SK-N-SH treated with all-trans-retinoic acid at 6 μM for 48 hours (cell line): ENCODE data around the gene TSSK2.

Source experiments
- ATAC-seq: fragments of 200-7000 bp; cut with Tn5 transposase; 3 replicates; pipeline ENCODE4 v1.9.1; 2020; ENCODE audit warnings: mild to moderate bottlenecking, moderate library complexity
- ARNTL ChIP-seq: fragments of 450-650 bp; formaldehyde crosslinking; IDR thresholded peaks from 2 replicates; pipeline ENCODE4 v1.5.0; 2020; ENCODE audit warnings: low read depth, mild to moderate bottlenecking, moderate library complexity, borderline replicate concordance
- BACH2 ChIP-seq: fragments of 250-450 bp; sonication (Bioruptor Pico); IDR thresholded peaks from 2 replicates; pipeline ENCODE4 v1.9.0; 2021; ENCODE audit warnings: mild to moderate bottlenecking, borderline replicate concordance
- CREB5 ChIP-seq: fragments of 250-450 bp; sonication (Bioruptor Pico); IDR thresholded peaks from 2 replicates; pipeline ENCODE4 v1.5.1; 2020; ENCODE audit warnings: low read depth, mild to moderate bottlenecking, moderate library complexity
- CSDC2 ChIP-seq: fragments of 250-450 bp; sonication (Bioruptor Pico); IDR thresholded peaks from 2 replicates; pipeline ENCODE4 v1.5.0; 2020; ENCODE audit warnings: mild to moderate bottlenecking, moderate library complexity
- CSRNP3 ChIP-seq: fragments of 250-450 bp; sonication (Bioruptor Pico); IDR thresholded peaks from 2 replicates; pipeline ENCODE4 v1.5.1; 2021; ENCODE audit warnings: mild to moderate bottlenecking, moderate library complexity
- ESRRG ChIP-seq: fragments of 250-450 bp; sonication (Bioruptor Pico); IDR thresholded peaks from 2 replicates; pipeline ENCODE4 v1.6.1; 2021; ENCODE audit warnings: mild to moderate bottlenecking
- GLIS3 ChIP-seq: fragments of 250-450 bp; sonication (Bioruptor Pico); IDR thresholded peaks from 2 replicates; pipeline ENCODE4 v1.5.0; 2020; ENCODE audit warnings: mild to moderate bottlenecking, moderate library complexity
- ISL1 ChIP-seq: fragments of 250-450 bp; sonication (Bioruptor Pico); IDR thresholded peaks from 2 replicates; pipeline ENCODE4 v2.1.2; 2022; ENCODE audit warnings: mild to moderate bottlenecking, moderate library complexity
- OSR1 ChIP-seq: fragments of 250-450 bp; sonication (Bioruptor Pico); IDR thresholded peaks from 2 replicates; pipeline ENCODE4 v1.8.0; 2022; ENCODE audit warnings: moderate library complexity, mild to moderate bottlenecking, inconsistent platforms
- PATZ1 ChIP-seq: fragments of 250-450 bp; sonication (Bioruptor Pico); IDR thresholded peaks from 2 replicates; pipeline ENCODE4 v1.8.0; 2020; ENCODE audit warnings: mild to moderate bottlenecking, moderate library complexity, borderline replicate concordance
- POU6F1 ChIP-seq: fragments of 250-450 bp; sonication (Bioruptor Pico); IDR thresholded peaks from 2 replicates; pipeline ENCODE4 v1.8.0; 2021; ENCODE audit warnings: low read depth, mild to moderate bottlenecking, moderate library complexity, borderline replicate concordance
- PPARA ChIP-seq: fragments of 250-450 bp; sonication (Bioruptor Pico); IDR thresholded peaks from 2 replicates; pipeline ENCODE4 v1.5.0; 2020; ENCODE audit warnings: mild to moderate bottlenecking, borderline replicate concordance
- RARB ChIP-seq: fragments of 250-450 bp; sonication (Bioruptor Pico); IDR thresholded peaks from 2 replicates; pipeline ENCODE4 v1.8.0; 2021; ENCODE audit warnings: mild to moderate bottlenecking, moderate library complexity
- SNAI2 ChIP-seq: fragments of 250-450 bp; sonication (Bioruptor Pico); IDR thresholded peaks from 2 replicates; pipeline ENCODE4 v1.5.0; 2020; ENCODE audit warnings: mild to moderate bottlenecking, moderate library complexity
- TCF4 ChIP-seq: fragments of 250-450 bp; sonication (Bioruptor Pico); IDR thresholded peaks from 2 replicates; pipeline ENCODE4 v1.8.0; 2021; ENCODE audit warnings: mild to moderate bottlenecking, moderate library complexity, borderline replicate concordance
- TSHZ2 ChIP-seq: fragments of 250-450 bp; sonication (Bioruptor Pico); IDR thresholded peaks from 2 replicates; pipeline ENCODE4 v1.5.0; 2020; ENCODE audit warnings: mild to moderate bottlenecking, moderate library complexity
- ZC3H10 ChIP-seq: fragments of 250-450 bp; sonication (Bioruptor Pico); IDR thresholded peaks from 2 replicates; pipeline ENCODE4 v1.5.1; 2021; ENCODE audit warnings: mild to moderate bottlenecking, moderate library complexity
- ZFP3 ChIP-seq: fragments of 250-450 bp; sonication (Bioruptor Pico); IDR thresholded peaks from 2 replicates; pipeline ENCODE4 v1.5.0; 2020; ENCODE audit warnings: mild to moderate bottlenecking, moderate library complexity
- ZFP30 ChIP-seq: fragments of 450-650 bp; formaldehyde crosslinking; IDR thresholded peaks from 2 replicates; pipeline ENCODE4 v1.5.0; 2022; ENCODE audit warnings: mild to moderate bottlenecking, moderate library complexity
- ZNF70 ChIP-seq: fragments of 450-650 bp; formaldehyde crosslinking; IDR thresholded peaks from 2 replicates; pipeline ENCODE4 v1.5.0; 2020; ENCODE audit warnings: mild to moderate bottlenecking, moderate library complexity
- ZNF8 ChIP-seq: fragments of 450-650 bp; formaldehyde crosslinking; IDR thresholded peaks from 2 replicates; pipeline ENCODE4 v1.5.0; 2020; ENCODE audit warnings: mild to moderate bottlenecking, moderate library complexity

The TSSK2 gene

GRCh38 chr22:19143212-19143611 lies 12.1 kb downstream of the TSSK2 start (continued):
- TF ChIP-seq SNAI2 (no peak), ESRRG (CRISPR knock-in tag) (no peak), PATZ1 (no peak), ARNTL (CRISPR knock-in tag) (no peak), ZNF70 (CRISPR knock-in tag) (no peak), OSR1 (CRISPR knock-in tag) (no peak), ZNF8 (CRISPR knock-in tag) (no peak), BACH2 (CRISPR knock-in tag) (no peak)
- TF ChIP-seq, all 23 proteins: peak for 0

GRCh38 chr22:19143967-19144400 lies 12.9 kb downstream of the TSSK2 start:
- TF ChIP-seq TCF4 (CRISPR knock-in tag) (no peak), RARB (no peak), ZNF8 (CRISPR knock-in tag) (no peak), ZNF70 (CRISPR knock-in tag) (no peak), TSHZ2 (CRISPR knock-in tag) (no peak), ZC3H10 (CRISPR knock-in tag) (no peak), OSR1 (CRISPR knock-in tag) (no peak), GLIS3 (CRISPR knock-in tag) (no peak), ARNTL (CRISPR knock-in tag) (no peak), CREB5 (CRISPR knock-in tag) (no peak), CSRNP3 (CRISPR knock-in tag) (no peak), ZFP3 (CRISPR knock-in tag) (no peak), PPARA (CRISPR knock-in tag) (no peak), BACH2 (CRISPR knock-in tag) (no peak), PATZ1 (no peak), SNAI2 (no peak), CSDC2 (CRISPR knock-in tag) (no peak)
- peak; percentile 24; the same call in 2 of the 3 replicates for ATAC-seq

- no peak for TF ChIP-seq CSRNP3 (CRISPR knock-in tag)
- no peak for TF ChIP-seq ZFP30 (CRISPR knock-in tag)
- TF ChIP-seq POU6F1 (CRISPR knock-in tag), result no peak
- no peak for TF ChIP-seq BACH2 (CRISPR knock-in tag)
- TF ChIP-seq ZC3H10 (CRISPR knock-in tag), result no peak
- TF ChIP-seq ISL1 (CRISPR knock-in tag), result no peak
- TF ChIP-seq PPARA (CRISPR knock-in tag), result no peak
- TF ChIP-seq CSDC2 (CRISPR knock-in tag), result no peak
- no peak for TF ChIP-seq ESRRG (CRISPR knock-in tag)
- ATAC-seq, result no peak
These were observed 15.3 kb downstream of the TSSK2 start for GRCh38 chr22:19146215-19146968.
